HEK293T (cell line): Measurements from ENCODE around the gene GAPDHS.

Source experiments
- ARNT ChIP-seq: fragments of 450-650 bp; IDR thresholded peaks from 2 replicates; pipeline ENCODE4 v1.6.1; 2017; ENCODE audit warnings: mild to moderate bottlenecking
- BHLHE40 ChIP-seq: fragments of 450-650 bp; IDR thresholded peaks from 2 replicates; pipeline ENCODE4 v1.6.1; 2016; ENCODE audit warnings: mild to moderate bottlenecking, moderate library complexity, borderline replicate concordance
- CTBP1 ChIP-seq: fragments of 450-650 bp; IDR thresholded peaks from 2 replicates; pipeline ENCODE4 v1.6.1; 2016; ENCODE audit warnings: borderline replicate concordance
- FOXA1 ChIP-seq: fragments of 450-650 bp; IDR thresholded peaks from 2 replicates; pipeline ENCODE4 v1.6.1; 2016; ENCODE audit warnings: mild to moderate bottlenecking
- FOXM1 ChIP-seq: fragments of 450-650 bp; IDR thresholded peaks from 2 replicates; pipeline ENCODE4 v1.6.1; 2017; ENCODE audit warnings: mild to moderate bottlenecking, borderline replicate concordance
- NFRKB ChIP-seq: fragments of 450-650 bp; IDR thresholded peaks from 2 replicates; pipeline ENCODE4 v1.6.1; 2016; ENCODE audit warnings: mild to moderate bottlenecking, moderate library complexity
- PKNOX1 ChIP-seq: fragments of 450-650 bp; IDR thresholded peaks from 2 replicates; pipeline ENCODE4 v1.6.1; 2016
- SP1 ChIP-seq: fragments of 450-650 bp; IDR thresholded peaks from 2 replicates; pipeline ENCODE4 v1.6.1; 2017
- SUZ12 ChIP-seq: fragments of 450-650 bp; IDR thresholded peaks from 2 replicates; pipeline ENCODE4 v1.6.1; 2016; ENCODE audit warnings: mild to moderate bottlenecking

DNA sequence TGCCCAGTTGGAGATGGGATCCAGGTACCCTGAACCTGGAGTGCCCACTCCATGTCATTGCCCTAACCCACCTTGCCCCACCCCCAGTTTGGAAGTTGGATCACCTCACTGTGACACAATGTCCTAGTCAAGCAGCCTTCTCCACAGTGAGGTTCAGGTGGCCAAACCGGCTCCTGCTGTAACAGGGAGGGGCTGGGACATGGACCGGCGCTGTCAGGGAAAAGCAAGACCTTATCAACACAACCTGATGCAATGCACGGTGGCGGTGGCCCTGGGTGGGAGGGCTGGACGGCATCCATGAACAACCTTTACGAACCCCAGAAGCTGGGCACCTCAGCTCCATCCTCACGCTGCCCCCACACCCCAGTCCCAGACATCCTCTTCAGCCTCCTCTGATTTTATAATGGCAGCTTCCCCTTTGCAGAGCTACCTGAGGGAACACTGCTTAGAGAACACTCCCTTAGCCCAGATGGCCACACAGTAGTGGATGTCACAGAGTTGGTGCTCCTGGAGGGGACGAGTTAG, 41.4 kb upstream of the GAPDHS start:
- TF ChIP-seq ARNT (no peak), FOXA1 (no peak), PKNOX1 (no peak), FOXM1 (no peak), BHLHE40 (no peak), SP1 (no peak), SUZ12 (no peak), CTBP1 (no peak), NFRKB (no peak)
